Activated CD8-positive, alpha-beta memory T cell treated with anti-CD3 and anti-CD28 coated beads, Interleukin-2, amount 50 U/mL, for 4 hours (primary cell): ENCODE results near the gene GDF7.

Source experiments
- DNase-seq: peaks from one replicate; pipeline ENCODE4 v3.0.0-alpha.2; 2020

The GDF7 gene

GRCh38 chr2:20675701-20676352 is 8.9 kb downstream of the GDF7 start:
- DNase-seq, result no peak

- DNase-seq, result no peak
Measured at GRCh38 chr2:20676353-20677215, 9.6 kb downstream of the GDF7 start.

- no peak for DNase-seq
Measured at GRCh38 chr2:20677301-20678085, 10.5 kb downstream of the GDF7 start.

- no peak for DNase-seq
Measured at GRCh38 chr2:20678086-20678395, 11.1 kb downstream of the GDF7 start.

GRCh38 chr2:20678780-20679179 is 11.8 kb downstream of the GDF7 start:
- DNase-seq, result no peak

- DNase-seq, result no peak
Measured at GRCh38 chr2:20680744-20681375, 13.9 kb downstream of the GDF7 start.

GRCh38 chr2:20682167-20682920 is 15.4 kb downstream of the GDF7 start:
- no peak for DNase-seq

GRCh38 chr2:20684581-20685063 is 17.7 kb downstream of the GDF7 start:
- no peak for DNase-seq

GRCh38 chr2:20687260-20687832 is 20.4 kb downstream of the GDF7 start:
- no peak for DNase-seq

- no peak for DNase-seq
Measured at GRCh38 chr2:20689428-20690264, 22.7 kb downstream of the GDF7 start.

GRCh38 chr2:20691076-20691734 is 24.3 kb downstream of the GDF7 start:
- DNase-seq, result no peak

- DNase-seq, result no peak
Measured at GRCh38 chr2:20692081-20692480, 25.1 kb downstream of the GDF7 start.

GRCh38 chr2:20693317-20693716 is 26.4 kb downstream of the GDF7 start:
- no peak for DNase-seq

GRCh38 chr2:20696366-20696765 is 29.4 kb downstream of the GDF7 start:
- no peak for DNase-seq

- no peak for DNase-seq
Measured at GRCh38 chr2:20697322-20697934, 30.5 kb downstream of the GDF7 start.

- DNase-seq, result no peak
Measured at GRCh38 chr2:20698916-20699613, 32.1 kb downstream of the GDF7 start.

GRCh38 chr2:20702563-20702962 is 35.6 kb downstream of the GDF7 start:
- no peak for DNase-seq

GRCh38 chr2:20704886-20705285 is 37.9 kb downstream of the GDF7 start:
- no peak for DNase-seq

GRCh38 chr2:20706217-20706616 is 39.3 kb downstream of the GDF7 start:
- DNase-seq, result no peak
